PC-3 (cell line): ENCODE data around the gene ZNF816.

Source experiments
- EZH2 ChIP-seq: fragments of 300-600 bp; sonication (generic); IDR thresholded peaks from one replicate; pipeline ENCODE4 v1.6.1; 2017; ENCODE audit warnings: antibody characterized with exemption, mild to moderate bottlenecking, low read length; ENCODE audit not compliant: unreplicated experiment
- TF ChIP-seq, protein P1 (sequence below): fragments of 300-600 bp; sonication (generic); conservative IDR thresholded peaks from 2 replicates; pipeline ENCODE4 v1.5.1; 2017; ENCODE audit warnings: antibody characterized with exemption, low read depth, mild to moderate bottlenecking, low read length

DNA sequence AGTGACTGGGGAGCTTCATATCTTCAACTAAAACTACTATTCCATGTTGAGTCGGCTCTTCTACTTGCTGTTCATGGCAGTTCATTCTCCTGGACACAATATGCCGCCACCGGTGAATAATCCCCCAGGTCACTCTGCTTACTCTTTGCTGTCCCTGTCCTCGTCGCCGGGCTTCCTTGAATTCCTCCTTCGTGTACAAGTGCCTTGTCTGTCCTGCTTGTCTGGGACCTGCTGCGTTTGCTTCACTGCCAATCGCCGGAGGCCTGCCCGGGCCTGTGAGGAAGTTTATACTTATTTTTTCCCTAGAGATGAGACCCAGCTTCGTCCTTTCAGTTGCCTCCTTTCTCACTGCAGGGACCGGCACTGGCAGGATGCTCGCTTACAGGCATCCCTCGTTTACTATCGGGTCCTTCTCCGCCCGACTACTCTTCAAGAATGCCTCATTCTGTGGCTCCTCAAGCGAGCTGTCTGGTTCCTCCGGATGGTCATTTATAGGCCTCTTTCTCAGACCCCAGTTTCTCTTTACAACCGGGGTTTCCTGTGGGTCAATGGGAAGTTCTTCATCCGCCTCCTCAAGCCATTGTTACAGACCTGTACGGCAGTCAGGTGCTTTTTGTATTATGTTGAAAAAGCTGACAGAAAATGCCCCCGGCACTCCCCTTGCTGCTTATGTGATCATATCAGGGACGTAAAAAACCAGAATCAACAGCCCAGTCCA lies 45.5 kb upstream of the ZNF816 start:
- TF ChIP-seq EZH2 = no peak
- TF ChIP-seq, protein P1, sequence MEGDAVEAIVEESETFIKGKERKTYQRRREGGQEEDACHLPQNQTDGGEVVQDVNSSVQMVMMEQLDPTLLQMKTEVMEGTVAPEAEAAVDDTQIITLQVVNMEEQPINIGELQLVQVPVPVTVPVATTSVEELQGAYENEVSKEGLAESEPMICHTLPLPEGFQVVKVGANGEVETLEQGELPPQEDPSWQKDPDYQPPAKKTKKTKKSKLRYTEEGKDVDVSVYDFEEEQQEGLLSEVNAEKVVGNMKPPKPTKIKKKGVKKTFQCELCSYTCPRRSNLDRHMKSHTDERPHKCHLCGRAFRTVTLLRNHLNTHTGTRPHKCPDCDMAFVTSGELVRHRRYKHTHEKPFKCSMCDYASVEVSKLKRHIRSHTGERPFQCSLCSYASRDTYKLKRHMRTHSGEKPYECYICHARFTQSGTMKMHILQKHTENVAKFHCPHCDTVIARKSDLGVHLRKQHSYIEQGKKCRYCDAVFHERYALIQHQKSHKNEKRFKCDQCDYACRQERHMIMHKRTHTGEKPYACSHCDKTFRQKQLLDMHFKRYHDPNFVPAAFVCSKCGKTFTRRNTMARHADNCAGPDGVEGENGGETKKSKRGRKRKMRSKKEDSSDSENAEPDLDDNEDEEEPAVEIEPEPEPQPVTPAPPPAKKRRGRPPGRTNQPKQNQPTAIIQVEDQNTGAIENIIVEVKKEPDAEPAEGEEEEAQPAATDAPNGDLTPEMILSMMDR = no peak
